Middle frontal gyrus (tissue), 1 donor: Measurements from ENCODE around the gene ISCU.
"Not testable (repeated sequence)": the region's sequence is repeated elsewhere in the genome, so short reads cannot be mapped to it uniquely, and the experiment has no call there.

Experiments
- DNase-seq: peaks from one replicate; pipeline ENCODE4 v3.0.0-alpha.2; 2015; ENCODE audit warnings: low spot score; ENCODE audit errors: extremely low spot score

Gene ISCU

GRCh38 chr12:108589028-108589839, 26.8 kb downstream of the ISCU start:
- DNase-seq: no peak

- DNase-seq: no peak
These were observed 27.4 kb downstream of the ISCU start for GRCh38 chr12:108589840-108590229.

GRCh38 chr12:108590463-108590862, 28.1 kb downstream of the ISCU start:
- DNase-seq: not testable (repeated sequence)

GRCh38 chr12:108591267-108591980, 29.0 kb downstream of the ISCU start:
- no peak for DNase-seq

DNA sequence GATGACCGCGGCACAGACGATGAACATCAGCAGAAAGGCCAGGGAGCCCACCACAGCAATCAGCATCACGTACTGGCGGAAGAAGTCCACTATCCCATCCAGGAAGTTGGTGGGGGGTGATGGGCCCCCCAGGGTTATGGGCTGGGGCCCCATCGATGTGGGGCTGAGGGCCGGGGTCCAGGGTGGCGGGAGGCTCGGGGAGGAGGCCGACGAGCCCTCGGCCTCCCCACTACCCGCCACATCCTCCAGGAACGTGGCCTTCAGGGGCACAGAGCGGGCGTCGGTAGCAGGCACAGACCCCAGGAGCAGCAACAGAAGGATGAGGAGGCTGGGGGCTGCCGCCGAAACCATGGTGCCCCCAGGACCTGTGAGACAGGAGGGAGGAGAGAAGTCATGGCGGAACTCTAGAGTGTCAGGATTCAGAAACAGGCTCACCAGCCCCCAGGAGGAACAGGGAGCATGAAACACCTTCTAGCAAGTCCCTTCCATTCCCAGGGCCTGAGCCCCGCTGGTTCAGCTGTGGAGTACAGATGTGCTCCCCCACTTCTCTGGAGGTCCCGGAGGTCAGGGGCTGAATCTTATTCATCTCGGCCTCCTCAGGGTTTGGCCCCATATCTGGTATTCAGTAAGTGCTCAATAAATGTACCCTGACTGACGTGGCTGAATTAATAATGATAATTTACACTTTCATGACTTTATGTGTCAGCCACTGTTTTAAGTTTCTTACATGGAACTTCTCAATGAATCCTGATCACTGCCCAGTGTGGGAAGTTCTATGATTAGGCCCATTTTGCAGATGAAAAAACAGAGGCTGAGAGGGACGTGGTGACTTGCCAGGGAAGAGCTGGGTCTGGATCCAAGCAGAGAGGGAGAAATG, 29.9 kb downstream of the ISCU start:
- no peak for DNase-seq

DNA sequence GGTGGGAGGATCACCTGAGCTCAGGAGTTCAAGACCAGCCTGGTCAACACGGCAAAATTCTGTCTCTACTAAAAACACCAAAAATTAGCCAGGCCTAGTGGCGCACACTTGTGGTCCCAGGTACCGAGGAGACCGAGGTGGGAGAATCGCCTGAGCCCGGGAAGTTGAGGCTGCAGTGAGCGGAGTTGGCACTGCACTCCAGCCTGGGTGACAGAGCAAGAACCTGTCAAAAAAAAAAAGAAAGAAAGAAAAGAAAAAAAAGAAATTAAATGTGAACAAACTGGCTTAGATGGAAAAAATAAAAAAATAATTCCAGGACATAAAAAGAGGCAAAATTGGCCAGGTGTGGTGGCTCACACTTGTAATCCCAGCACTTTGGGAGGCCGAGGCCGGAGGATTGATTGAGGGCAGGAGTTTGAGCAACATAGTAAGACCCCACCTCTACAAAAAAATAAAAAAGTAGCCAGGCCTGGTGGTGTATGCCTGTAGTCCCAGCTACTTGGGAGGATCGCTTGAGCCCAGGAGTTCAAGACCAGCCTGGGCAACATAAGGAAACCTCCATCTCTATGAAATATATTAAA, 32.0 kb downstream of the ISCU start:
- no peak for DNase-seq

- no peak for DNase-seq
These were observed 32.7 kb downstream of the ISCU start for GRCh38 chr12:108594960-108595710.

DNA sequence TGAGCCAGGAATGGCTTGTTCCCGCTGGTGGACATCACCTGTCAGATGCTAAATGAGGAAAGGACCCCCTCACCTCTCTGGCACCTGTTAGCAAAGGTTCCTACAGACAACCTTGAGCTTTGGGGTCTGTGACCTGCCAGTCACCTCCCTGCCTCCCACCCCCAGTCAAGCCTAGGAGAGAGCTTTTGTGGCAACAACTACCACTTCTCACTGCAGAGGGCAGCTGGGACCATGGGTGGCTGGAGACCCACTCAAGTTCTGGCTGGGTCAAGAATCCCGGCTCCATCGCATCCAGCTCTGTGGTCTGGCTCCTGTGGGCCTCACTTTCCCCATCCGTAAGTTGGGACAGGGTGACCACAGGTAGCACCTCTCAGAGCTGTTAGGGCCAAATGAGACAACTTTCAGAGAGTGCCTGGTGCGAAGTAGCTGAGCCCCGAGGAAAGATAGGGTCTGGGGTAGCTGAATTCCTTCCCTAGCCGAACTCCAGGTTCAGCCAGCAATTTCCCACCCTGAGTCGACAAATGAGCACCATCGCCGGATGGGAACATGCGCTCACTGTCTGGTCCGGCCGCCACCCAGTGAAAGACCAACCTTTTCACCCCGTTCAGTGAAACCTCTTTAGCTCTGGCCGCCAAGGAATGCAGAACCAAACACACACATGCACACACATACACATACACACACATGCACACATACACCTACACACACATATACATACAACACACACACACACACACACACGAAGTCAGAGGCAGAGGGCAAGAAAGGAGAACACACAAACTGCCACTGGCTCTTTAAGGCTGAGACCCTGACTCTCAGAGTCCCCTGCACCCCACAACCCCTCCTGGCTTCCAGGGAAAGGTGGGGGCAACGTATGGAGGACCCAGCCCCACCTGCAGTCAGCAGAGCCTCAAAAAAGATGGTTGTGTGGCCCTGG, 33.6 kb downstream of the ISCU start:
- DNase-seq: no peak

DNA sequence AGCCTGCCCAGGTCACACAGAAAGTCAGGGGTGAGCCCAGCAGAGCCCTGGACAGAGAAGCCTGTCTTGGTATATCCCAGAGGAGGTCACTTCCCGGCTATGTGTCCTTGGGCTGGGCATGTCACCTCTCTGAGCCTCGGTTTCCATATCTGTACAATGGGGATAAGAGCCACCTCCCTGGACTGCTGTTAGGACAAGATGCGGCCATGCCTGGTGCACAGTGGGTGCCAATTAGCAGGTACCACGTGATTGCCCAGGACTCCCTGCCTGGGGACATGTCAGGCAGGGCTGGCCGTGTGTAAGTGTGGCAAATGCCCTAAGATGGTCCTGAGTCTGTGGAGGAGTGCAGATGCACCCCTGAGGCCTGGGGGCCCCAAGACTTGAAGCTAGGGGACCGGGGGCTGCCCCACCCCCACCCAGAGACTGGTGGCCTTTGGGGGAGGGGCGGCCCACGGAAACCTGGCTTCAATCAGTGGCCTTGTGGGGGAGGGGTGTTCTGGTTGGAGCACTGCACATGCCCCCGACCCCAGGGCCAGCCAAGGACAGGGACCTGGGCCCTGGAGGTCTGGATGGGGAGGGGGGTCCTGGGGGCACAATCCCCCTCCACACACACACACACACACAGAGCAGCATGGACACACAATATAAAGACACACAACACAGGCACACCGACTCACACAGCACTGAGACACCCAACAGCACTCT, 34.6 kb downstream of the ISCU start:
- no peak for DNase-seq

DNA sequence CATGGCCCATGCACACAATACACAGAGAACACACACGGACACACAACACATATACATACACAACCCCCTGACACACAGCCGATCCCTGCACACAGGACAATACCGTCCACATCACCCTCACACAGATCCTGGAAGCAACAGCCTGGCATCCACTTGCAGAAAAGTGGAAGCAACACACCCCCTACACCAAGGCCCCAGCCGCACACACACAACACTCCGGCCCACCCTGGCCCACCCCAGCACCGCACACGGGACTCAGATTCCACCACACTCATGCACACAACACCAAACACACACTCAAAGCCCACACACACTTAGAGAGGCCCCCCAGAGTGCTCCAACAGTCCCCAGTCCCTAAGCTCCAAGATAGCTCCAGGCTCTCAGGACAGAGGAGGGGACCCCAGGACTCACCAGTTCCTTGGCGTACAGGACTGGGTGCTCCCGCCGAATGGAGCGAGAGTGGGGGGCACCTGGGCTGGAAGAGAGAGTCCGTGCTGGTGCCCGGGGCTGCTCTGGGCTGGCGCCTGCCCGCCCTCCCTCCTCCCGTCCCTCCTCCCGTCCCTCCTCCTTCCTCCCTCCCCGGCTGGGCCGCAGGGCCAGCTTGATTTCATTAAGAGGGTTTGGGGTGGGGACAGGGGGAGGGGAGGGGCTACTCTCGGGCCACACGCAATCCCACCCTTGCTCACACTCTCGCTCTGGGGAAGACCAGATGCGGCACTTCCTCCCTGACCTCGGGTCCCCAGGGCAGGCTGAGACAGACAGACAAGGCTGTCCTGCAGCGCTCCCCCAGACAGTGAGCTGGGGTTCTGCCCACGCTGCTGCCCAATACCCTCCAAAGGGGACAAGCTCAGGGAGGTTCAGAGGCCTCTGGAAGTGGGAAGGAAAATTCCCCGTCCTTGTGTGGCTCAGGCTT, 35.4 kb downstream of the ISCU start, which contains the start of gene TMEM119:
Gene TMEM119 (minus strand): TSS at position 526 of the 913 bp plus-strand sequence. CDS start 5,701 bp downstream, outside the sequence.
- DNase-seq: no peak

- no peak for DNase-seq
These were observed 36.3 kb downstream of the ISCU start for GRCh38 chr12:108598553-108599250.

- no peak for DNase-seq
These were observed 37.1 kb downstream of the ISCU start for GRCh38 chr12:108599541-108599940.

GRCh38 chr12:108599948-108600701, 37.7 kb downstream of the ISCU start:
- DNase-seq: no peak

DNA sequence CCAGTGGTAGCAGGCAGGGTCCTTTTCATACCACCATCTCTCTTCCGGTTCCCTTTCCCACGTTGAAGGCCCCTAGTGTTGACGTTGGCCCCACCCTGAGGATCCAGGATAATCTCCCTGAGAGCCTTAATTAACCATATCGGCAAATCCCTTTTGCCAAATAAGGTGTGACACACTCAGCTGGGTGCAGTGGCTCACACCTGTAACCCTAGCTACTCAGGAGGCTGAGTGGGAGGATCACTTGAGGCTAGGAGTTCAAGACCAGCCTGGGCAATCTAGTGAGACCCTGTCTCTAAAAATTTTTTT, 38.3 kb downstream of the ISCU start:
- DNase-seq: no peak

DNA sequence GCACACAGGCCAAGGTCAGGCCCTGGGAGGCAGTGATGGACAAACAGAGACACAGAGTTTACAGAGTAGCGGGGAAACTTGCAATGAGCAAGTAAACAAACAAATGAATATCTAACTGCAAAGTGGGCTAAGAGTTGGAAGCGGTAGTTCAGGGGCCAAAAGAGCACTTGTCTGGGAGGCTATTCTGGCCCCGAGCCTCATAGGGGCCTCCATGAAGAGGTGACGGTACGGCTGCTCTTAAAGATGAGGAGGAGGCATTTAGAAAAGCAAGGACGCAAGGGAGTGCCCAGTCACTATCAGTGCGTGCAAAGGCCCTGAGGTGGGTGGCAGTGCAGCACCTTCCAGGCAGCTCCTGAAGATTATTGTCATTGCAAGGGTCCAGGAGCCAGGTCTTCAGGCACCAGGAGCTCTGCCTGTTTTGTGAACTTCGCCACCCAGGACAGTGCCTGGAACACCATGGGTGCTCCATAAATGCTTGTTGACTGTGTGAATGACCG, 39.9 kb downstream of the ISCU start:
- no peak for DNase-seq

DNA sequence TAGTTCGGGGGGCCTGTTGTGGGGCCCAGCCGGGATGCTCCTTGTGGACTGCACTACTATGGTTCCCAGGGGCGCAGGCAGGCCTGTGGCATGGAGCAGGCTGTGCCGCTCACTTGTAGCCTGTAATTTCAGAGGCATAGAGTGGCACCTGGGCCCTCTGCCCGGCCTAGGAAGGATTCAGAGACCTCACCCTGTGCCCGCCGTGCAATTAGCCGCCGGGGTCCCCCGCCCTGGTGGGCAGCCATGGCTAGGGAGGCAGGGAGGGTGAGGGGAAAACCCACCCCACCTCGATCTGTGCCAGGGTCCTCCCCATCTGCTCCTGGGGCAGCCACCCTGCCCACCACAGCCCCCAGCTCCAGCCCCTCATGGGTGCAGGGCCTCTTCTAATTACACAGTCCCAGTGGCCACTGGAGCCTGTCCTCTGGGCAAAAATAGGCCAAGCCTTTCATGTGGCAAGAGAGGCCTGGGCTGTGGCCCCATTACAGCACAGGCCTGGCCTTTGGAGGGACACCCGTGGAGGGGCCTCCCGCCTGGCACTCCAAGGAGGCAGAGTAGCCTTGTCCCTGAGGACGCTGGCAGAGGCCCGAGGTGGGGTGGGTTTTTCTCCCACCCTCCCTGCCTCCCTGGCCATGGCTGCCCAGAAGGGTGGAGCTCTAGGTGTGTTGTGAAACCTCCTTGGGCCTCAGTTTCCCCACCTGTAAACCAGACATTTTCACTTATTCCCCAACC, 40.7 kb downstream of the ISCU start:
- no peak for DNase-seq
